Astrocyte of the hippocampus (primary cell): ENCODE measurements around the gene EXOC4.

Experiments used
- DNase-seq: peaks from one replicate; pipeline ENCODE4 v3.0.0; 2011; ENCODE audit warnings: low read depth, low spot score

EXOC4 gene

GRCh38 chr7:133827707-133828623 lies 575.1 kb downstream of the EXOC4 start:
- DNase-seq = no peak

DNA sequence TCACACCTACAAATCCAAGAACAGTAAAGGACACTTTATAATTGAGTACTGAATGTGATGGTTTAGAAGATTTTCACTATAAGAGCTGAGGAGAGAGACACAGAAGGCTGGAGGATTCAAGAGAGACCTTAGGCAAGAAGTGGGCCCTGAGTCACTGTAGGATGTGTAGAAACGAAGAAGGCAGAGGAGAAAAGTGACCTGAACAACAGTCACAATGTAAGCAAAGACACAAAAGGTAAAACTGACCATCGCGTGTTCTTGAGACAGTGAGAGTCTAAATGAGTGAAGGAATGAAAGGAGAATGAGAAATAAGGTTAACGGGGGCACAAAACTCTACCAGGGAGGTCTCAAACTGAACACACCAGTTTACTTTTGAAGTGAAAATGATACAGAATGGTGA lies 576.0 kb downstream of the EXOC4 start:
- DNase-seq = no peak

DNA sequence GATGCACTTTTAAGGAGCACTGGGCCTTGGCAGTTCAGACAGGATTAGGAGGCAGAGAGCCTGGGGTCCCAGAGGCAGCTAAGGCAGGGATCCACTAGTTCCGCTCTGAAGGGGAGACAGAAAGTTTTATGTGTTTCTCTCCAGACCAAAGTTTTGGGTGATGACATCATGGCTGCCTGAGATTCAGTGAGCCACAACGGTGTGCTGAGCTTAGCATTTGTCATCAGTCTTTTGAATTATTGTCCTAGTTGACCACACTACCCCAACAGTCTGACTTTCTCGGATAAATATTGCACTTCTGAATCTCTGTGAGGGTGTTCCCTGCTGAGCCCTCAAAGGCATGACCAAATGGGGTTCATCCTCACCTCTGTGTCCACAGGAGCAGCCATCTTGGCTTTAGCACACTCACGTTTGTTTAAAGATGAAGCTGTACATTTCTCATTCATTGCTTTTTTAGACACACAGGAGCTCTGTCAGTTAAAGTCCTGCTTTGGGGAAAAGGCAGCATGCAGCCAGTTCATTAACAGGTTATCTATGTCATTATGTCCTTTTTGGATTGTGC lies 576.5 kb downstream of the EXOC4 start:
- peak; percentile 79 for DNase-seq

DNA sequence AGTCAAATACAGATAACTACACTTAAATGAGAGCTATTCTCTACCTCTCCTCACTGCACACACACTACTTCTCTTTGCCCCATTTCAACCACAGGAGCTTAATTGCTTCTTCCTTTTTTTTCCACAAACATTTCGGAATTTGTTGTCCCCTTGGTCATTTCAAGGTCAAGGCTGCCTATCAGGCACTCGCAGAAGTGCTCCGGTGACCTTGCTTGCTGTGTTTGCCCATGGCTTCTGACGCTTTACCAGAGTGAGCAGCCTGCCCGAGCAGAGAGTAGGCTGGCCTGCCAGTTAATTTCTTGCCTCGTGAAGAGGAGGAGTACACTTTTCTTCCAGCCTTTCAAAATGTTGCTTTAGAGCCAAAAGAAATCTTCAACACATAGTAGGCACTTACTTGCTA lies 577.2 kb downstream of the EXOC4 start:
- no peak for DNase-seq

GRCh38 chr7:133836666-133837065 lies 583.8 kb downstream of the EXOC4 start:
- DNase-seq = no peak

DNA sequence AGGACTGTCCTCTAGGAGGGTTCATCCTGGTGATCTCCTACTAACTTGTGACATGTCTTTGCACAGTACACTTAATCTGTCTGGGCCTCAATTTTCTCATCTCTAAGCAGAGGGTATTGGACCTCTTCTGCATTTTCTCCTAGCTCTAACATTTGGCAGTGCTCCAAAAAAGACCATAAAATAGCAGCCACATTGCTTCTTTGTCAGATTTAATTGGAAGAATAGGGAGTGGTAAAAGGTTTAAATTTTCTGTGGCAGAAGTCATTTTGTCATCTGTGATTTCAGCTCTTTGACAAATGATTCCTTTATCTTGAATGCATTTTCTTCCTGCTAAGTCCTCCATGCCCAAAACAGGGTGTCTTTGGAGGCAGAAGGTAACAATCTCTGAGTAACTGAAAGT lies 584.3 kb downstream of the EXOC4 start:
- DNase-seq = no peak

GRCh38 chr7:133839121-133839520 lies 586.2 kb downstream of the EXOC4 start:
- no peak for DNase-seq

- DNase-seq = no peak
Measured at GRCh38 chr7:133843341-133843740, 590.5 kb downstream of the EXOC4 start.

DNA sequence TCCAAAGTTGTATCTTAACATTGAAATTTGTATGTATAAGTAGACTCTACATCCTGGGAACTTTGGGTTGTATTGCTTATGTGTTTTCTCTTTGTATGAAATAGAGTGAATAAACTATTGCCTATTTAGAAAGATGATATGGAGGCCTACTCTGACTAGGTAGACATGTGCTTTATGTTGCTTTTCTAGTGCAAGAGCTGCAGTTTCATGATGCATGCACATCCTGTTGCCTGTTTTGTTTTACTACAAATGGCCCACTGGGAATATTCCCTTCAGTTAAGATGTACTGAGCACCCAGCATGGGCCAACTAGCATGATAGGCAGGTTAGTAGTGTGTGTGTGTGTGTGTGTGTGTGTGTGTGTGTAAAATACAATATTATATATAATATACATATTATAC lies 592.1 kb downstream of the EXOC4 start:
- DNase-seq = no peak

DNA sequence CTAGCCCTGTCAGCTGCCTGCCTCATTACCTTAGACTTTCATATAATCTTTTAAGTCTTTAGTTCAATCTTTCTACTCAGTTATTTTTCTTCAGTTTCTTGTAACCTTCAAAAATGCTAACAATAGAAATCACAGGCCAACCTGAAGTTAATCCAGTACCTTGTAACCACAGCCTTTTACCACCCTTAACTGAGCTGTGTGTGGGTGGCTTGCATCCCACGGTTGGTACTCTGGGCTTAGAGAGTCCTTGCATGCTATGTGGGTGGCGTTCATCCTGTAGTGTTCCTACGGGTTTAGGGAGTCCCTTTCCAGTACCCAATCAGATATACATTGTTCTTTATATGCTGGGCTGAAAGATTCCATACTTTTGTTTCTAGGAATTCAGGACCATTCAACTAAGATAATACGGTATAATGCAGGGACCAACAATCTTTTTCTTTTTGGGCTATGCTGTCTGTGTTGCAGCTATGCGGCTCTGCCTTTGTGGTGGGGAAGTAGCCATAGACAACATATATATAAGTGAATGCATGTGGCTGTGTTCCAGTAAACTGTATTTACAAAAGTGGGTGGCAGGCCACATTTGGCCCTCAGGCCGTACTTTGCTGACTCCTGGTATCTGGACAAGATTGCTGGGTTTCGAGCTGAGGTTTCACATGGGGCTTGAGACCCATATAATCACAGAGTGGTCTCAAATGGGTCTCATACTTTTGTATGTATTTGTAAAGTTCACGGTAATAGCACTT lies 593.5 kb downstream of the EXOC4 start:
- peak; percentile 29 for DNase-seq

DNA sequence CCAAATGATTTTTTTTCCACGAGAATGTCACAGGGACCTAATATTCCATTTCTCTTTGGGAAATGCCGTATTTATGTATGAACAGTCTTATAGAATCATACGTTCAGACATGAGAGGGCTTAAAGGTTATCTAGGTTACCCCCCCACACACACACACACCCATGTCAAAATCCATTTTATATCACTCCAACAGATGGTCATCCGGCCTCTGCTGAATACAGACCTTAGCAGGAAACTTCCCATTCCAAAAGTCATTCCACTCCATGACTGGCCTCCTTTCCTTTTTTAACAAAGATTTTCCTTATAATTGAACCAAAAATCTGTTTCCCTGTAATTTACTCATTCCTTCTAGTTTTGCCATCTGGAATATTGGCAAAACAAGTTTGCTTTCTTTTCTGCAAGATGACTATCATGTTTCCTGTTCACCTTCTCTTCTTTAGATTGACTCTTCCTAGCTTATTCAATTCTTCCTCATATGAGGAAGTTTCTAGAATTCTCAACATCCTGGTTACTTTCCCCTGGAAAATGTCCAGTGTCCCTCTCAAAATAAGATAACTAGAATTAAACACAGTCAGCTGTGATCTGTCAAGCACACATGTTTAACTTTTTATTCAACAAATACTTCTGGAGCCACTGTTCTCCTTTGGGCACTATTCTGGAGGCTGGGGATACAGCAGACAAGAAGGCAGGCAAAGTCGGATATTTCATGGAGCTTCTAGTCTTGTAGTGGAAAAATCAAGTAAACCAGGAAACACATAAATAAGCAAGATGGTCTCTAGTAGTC lies 597.8 kb downstream of the EXOC4 start:
- no peak for DNase-seq

GRCh38 chr7:133851411-133851810 lies 598.5 kb downstream of the EXOC4 start:
- peak; percentile 13 for DNase-seq

- peak; percentile 91 for DNase-seq
Measured at GRCh38 chr7:133853706-133854276, 600.9 kb downstream of the EXOC4 start.

DNA sequence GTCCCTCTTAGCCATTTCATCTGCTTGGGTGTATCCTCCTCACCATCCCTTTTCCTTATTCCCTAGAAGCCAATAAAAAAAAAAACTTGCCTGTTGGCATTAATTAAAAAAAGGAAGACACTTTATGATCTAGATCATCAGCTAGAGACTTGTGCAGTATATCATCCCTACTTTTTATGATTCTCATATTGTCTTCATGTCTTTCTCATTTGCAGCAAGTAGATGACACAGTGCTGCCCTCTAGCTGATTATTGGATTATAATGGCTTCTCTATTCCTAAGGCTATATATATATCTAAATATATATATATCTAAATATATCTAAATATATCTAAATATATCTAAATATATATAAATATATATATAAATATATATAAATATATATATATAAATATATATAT lies 601.9 kb downstream of the EXOC4 start:
- peak; percentile 60 for DNase-seq

GRCh38 chr7:133857376-133858119 lies 604.7 kb downstream of the EXOC4 start:
- no peak for DNase-seq

- no peak for DNase-seq
Measured at GRCh38 chr7:133858311-133858710, 605.4 kb downstream of the EXOC4 start.

GRCh38 chr7:133859231-133859630 lies 606.4 kb downstream of the EXOC4 start:
- DNase-seq = no peak

- DNase-seq = no peak
Measured at GRCh38 chr7:133859871-133860450, 607.1 kb downstream of the EXOC4 start.

DNA sequence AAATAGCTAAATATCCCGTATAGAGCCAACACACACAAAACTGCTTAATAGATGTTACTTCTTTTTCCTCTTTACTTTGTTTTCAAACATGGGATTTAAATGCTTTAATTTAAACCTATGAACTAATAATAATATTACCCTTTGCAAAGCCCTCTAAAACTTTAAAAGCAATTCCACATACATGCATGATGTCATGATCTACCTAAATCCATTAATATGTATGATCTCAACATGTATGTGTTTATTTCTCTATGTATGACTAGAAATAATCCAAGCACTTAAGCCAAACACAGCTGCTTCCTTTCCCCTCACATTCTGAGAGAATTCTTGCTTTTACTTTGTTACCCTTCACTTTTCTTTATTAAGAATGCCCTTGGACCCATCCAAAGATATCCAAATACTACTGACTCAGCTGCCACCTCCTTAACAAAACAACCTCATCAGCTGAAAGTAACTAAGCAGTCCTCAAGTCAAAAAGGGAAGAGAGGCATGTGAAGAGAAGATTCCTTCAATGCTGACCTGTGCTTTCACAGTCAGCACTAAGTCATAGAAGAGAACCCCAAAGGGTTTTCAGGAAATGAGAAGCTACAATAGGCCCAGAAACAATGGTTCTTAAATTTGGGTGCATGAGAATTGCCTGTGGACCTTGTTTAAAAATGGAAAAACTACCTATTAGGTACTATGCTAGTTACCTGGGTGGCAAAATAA lies 607.9 kb downstream of the EXOC4 start:
- DNase-seq = no peak

DNA sequence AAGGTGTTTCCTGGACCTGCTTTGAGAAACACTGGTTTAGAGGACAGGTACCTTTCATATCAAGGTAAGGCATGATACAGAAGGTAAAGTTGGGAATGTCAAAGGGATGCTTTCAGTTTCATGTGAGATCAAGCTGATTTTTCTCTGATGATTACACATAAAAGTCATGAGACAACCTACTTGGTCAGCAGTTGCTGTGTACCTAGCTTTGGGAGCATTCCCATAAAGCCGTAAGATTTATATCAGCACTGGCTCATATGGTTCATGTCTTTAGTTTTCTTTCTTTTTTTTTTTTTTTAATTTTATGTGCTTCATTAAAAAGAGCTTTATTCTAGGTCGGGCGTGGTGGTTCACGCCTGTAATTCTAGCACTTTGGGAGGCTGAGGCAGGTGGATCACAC lies 609.0 kb downstream of the EXOC4 start:
- no peak for DNase-seq
